ENCODE results near the gene CHEK2. TPM values are rescaled to one million over a fixed set of nuclear protein-coding genes. Genes with fewer than 3 reads are reported as not detected.

The CHEK2 gene
- 8.1 to 11.5 TPM (median 9.2 TPM) in 5 replicates for total RNA-seq (2022; extraction: Qiagen RNA extraction)

DNA sequence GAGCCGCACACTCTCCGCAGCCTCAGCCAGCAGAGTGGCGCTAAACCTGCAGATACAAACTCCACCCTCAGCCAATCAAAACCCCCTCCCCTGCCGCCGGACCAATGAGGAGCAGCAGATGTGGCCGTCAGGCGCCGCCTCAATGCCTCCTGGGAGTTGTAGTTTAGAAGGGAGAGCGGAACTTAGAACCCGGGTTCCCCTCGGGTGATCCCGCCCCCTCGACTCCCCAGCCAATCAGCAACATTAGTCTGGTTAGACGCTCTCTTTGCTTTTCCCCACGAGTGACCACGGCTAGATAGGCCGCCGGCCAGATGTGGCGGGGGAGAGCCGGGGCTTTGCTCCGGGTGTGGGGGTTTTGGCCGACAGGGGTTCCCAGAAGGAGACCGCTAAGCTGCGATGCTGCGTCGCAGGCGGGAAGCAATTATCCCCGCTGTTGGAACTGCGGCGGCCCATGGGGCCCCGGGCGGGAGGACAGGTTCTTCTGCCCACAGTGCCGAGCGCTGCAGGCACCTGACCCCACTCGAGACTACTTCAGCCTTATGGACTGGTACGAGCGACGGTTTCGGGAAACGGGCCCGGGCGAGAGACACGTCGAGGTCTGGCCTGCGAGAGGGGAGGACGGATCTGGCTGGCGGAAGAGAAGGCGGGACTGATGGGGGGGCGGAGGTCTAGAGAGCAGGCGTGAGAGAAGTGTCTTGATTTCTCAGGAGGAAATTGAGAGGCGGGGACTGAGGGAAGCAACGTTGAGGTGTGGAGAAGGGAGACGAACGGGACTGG lies at the start of gene CHEK2, which contains the start of gene HSCB:
CHEK2 (minus strand) TSS at position 36 of the 777 bp plus-strand sequence. CDS start 7,099 bp downstream, outside the sequence.
HSCB (plus strand) TSS at position 255 of the 777 bp plus-strand sequence; CDS start at position 312, 57 bp downstream.

GRCh38 chr22:28772633-28773460 lies 31.2 kb upstream of the CHEK2 start, which contains the start of gene CCDC117:
CCDC117 (plus strand) TSS chr22:28772695; CDS start chr22:28772850, 155 bp downstream.

GRCh38 chr22:28679611-28680287 lies 61.9 kb downstream of the CHEK2 start, which contains the start of gene TTC28:
TTC28 (minus strand) TSS chr22:28679840; CDS start chr22:28679723, 117 bp downstream.

Other genes with a start within 250 kb of the CHEK2 start
- 1.6 to 3.3 TPM (median 3.0 TPM) in 5 replicates for gene TTC28, start 62.0 kb downstream of the CHEK2 start, total RNA-seq (2022; extraction: Qiagen RNA extraction)
- 8.7 to 11.1 TPM (median 10.5 TPM) in 5 replicates for gene HSCB, start 219 bp upstream of the CHEK2 start, total RNA-seq (2022; extraction: Qiagen RNA extraction)
- gene CCDC117, start 30.9 kb upstream of the CHEK2 start, total RNA-seq (2022; extraction: Qiagen RNA extraction) = 8.7 to 11.9 TPM (median 10.7 TPM) in 5 replicates
- 46.1 to 57.6 TPM (median 54.7 TPM) in 5 replicates for gene XBP1, start 58.7 kb upstream of the CHEK2 start, total RNA-seq (2022; extraction: Qiagen RNA extraction)
- gene ZNRF3, start 141.8 kb upstream of the CHEK2 start, total RNA-seq (2022; extraction: Qiagen RNA extraction) = 5.6 to 10.5 TPM (median 9.8 TPM) in 5 replicates